Ishikawa (cell line): ENCODE results near the gene SLC24A3.

Experiments
- CEBPB ChIP-seq: IDR thresholded peaks from 2 replicates; pipeline ENCODE4 v1.6.1; 2012
- CREB1 ChIP-seq: IDR thresholded peaks from 2 replicates; pipeline ENCODE4 v1.6.1; 2012; ENCODE audit warnings: low read depth
- EGR1 ChIP-seq: IDR thresholded peaks from 2 replicates; pipeline ENCODE4 v1.6.1; 2012
- EP300 ChIP-seq: IDR thresholded peaks from 2 replicates; pipeline ENCODE4 v1.6.1; 2012; ENCODE audit warnings: borderline replicate concordance
- FOXM1 ChIP-seq: IDR thresholded peaks from 2 replicates; pipeline ENCODE4 v1.6.1; 2012; ENCODE audit warnings: low read depth, borderline replicate concordance
- NFIC ChIP-seq: IDR thresholded peaks from 2 replicates; pipeline ENCODE4 v1.6.1; 2012
- RAD21 ChIP-seq: IDR thresholded peaks from 2 replicates; pipeline ENCODE4 v1.6.1; 2012; ENCODE audit warnings: low read depth
- TAF1 ChIP-seq: IDR thresholded peaks from 2 replicates; pipeline ENCODE4 v1.6.1; 2012; ENCODE audit warnings: low read depth, mild to moderate bottlenecking
- TCF12 ChIP-seq: IDR thresholded peaks from 2 replicates; pipeline ENCODE4 v1.6.1; 2012; ENCODE audit warnings: low read depth
- TEAD4 ChIP-seq: IDR thresholded peaks from 2 replicates; pipeline ENCODE4 v1.6.1; 2012
- YY1 ChIP-seq: IDR thresholded peaks from 2 replicates; pipeline ENCODE4 v1.6.1; 2012; ENCODE audit warnings: low read depth
- ZBTB7A ChIP-seq: IDR thresholded peaks from 2 replicates; pipeline ENCODE4 v1.6.1; 2012; ENCODE audit warnings: low read depth
- TF ChIP-seq, protein P1 (sequence below): IDR thresholded peaks from 2 replicates; pipeline ENCODE4 v1.6.1; 2012; ENCODE audit warnings: low read depth, mild to moderate bottlenecking
- TF ChIP-seq, protein P2 (sequence below): IDR thresholded peaks from 2 replicates; pipeline ENCODE4 v1.6.1; 2012
- TF ChIP-seq, protein P3 (sequence below): IDR thresholded peaks from 2 replicates; pipeline ENCODE4 v1.6.1; 2012

Gene SLC24A3

DNA sequence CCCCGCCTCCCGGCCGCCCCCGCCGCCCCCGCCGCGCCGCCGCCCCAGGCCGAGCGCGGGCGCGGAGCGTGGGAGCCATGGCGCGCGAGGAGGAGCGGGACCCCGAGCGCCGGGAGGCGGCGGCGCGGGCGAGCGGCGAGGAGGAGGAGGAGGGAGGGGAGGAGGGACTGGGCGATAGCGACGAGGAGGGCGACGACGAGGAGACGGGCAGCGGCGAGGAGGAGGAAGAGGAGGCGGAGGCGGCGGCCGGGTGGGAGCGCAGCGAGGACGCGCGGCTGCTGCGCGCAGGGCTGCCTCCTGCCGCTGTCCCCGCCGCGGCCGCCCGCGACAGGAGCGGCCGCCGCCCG lies at the start of gene SLC24A3:
Gene SLC24A3 (plus strand): TSS at position 174 of the 347 bp plus-strand sequence.
- no peak for TF ChIP-seq TCF12
- TF ChIP-seq EGR1, result no peak
- TF ChIP-seq CEBPB, result no peak
- TF ChIP-seq, protein P1, sequence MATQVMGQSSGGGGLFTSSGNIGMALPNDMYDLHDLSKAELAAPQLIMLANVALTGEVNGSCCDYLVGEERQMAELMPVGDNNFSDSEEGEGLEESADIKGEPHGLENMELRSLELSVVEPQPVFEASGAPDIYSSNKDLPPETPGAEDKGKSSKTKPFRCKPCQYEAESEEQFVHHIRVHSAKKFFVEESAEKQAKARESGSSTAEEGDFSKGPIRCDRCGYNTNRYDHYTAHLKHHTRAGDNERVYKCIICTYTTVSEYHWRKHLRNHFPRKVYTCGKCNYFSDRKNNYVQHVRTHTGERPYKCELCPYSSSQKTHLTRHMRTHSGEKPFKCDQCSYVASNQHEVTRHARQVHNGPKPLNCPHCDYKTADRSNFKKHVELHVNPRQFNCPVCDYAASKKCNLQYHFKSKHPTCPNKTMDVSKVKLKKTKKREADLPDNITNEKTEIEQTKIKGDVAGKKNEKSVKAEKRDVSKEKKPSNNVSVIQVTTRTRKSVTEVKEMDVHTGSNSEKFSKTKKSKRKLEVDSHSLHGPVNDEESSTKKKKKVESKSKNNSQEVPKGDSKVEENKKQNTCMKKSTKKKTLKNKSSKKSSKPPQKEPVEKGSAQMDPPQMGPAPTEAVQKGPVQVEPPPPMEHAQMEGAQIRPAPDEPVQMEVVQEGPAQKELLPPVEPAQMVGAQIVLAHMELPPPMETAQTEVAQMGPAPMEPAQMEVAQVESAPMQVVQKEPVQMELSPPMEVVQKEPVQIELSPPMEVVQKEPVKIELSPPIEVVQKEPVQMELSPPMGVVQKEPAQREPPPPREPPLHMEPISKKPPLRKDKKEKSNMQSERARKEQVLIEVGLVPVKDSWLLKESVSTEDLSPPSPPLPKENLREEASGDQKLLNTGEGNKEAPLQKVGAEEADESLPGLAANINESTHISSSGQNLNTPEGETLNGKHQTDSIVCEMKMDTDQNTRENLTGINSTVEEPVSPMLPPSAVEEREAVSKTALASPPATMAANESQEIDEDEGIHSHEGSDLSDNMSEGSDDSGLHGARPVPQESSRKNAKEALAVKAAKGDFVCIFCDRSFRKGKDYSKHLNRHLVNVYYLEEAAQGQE, result no peak
- no peak for TF ChIP-seq EP300
- TF ChIP-seq, protein P2, sequence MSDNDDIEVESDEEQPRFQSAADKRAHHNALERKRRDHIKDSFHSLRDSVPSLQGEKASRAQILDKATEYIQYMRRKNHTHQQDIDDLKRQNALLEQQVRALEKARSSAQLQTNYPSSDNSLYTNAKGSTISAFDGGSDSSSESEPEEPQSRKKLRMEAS, result no peak
- TF ChIP-seq YY1, result no peak
- TF ChIP-seq FOXM1, result no peak
- TF ChIP-seq CREB1, result no peak
- no peak for TF ChIP-seq ZBTB7A
- no peak for TF ChIP-seq RAD21
- no peak for TF ChIP-seq TAF1
- TF ChIP-seq TEAD4, result no peak
- no peak for TF ChIP-seq NFIC
- TF ChIP-seq, protein P3, sequence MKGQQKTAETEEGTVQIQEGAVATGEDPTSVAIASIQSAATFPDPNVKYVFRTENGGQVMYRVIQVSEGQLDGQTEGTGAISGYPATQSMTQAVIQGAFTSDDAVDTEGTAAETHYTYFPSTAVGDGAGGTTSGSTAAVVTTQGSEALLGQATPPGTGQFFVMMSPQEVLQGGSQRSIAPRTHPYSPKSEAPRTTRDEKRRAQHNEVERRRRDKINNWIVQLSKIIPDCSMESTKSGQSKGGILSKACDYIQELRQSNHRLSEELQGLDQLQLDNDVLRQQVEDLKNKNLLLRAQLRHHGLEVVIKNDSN, result no peak

DNA sequence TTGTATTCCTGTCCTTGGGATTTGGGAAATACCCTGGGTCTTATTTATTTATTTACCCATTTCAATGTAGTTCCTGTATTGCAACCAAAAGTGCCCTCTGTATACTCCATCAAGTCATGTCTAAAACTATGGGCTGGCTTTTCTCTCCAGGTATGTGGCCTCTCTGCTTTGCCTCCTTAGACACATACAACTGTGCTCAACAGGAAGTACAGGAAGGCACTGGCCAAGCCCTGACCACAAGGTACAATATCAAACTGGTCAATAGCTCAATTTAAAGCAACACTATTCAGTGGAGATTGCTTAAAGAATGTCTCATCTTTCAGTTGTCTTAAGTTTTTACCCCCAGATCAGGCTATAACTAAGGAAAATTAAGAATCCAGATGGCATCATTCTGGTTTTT lies 42.3 kb upstream of the SLC24A3 start:
- TF ChIP-seq, protein P3, result no peak
- TF ChIP-seq CEBPB (no peak), TAF1 (no peak), RAD21 (no peak), TEAD4 (no peak), EP300 (no peak), FOXM1 (no peak), CREB1 (no peak), TCF12 (no peak), ZBTB7A (no peak), NFIC (no peak), EGR1 (no peak), YY1 (no peak)
- TF ChIP-seq, protein P2, result no peak
- TF ChIP-seq, protein P1, result no peak

DNA sequence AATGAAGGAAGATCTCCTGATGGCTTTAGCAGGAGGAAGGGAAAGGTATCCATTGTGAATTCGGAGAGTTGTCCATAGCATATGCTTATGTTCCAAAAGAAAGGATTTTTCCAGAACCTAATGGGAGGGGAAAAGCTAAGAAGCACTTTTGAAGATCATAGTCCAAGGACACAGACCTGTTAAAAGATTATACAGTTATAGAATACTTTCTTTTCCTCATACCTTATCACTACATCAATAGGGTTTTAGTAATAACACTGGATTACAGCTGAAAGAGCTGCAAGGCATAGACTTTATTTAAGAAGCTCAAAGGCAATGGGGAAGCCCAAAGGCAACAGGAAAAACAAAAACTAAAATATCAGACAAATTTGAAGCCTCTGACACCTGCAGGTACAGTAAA lies 39.8 kb upstream of the SLC24A3 start:
- TF ChIP-seq NFIC, result no peak

DNA sequence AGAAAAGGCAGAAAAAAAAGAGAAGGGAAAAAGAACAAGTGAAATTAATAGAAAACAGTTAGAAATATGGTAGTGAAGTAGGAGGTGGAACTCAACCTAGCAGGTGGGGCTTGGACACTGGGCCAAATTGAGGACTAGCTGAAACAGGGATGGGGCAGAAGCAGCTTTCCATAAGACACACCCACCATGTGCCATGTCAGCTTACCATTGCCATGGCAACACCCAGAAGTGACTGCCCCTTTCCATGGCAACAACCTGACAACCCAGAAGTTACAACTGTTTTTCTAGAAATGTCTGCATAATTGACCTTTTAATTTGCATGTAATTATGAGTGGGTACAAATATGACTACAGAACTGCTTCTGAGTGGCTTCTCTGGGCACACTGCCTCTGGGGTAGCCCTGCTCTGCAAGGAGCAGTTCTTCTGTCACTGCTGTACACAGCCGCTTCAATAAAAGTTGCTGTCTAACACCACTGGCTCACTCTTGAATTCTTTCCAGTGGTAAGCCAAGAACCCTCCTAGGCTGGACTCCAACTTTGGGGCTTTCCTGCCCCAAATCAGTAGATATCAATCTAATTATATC lies 35.9 kb upstream of the SLC24A3 start:
- no peak for TF ChIP-seq EGR1
- no peak for TF ChIP-seq FOXM1
- TF ChIP-seq, protein P2, result no peak
- no peak for TF ChIP-seq NFIC
- TF ChIP-seq TCF12, result no peak
- TF ChIP-seq YY1, result no peak
- TF ChIP-seq, protein P1, result no peak
- TF ChIP-seq TEAD4, result no peak

GRCh38 chr20:19181552-19181951 lies 30.9 kb upstream of the SLC24A3 start:
- no peak for TF ChIP-seq TCF12
- TF ChIP-seq RAD21, result no peak
- TF ChIP-seq, protein P1, result no peak
- TF ChIP-seq NFIC, result no peak
- no peak for TF ChIP-seq EP300
- TF ChIP-seq YY1, result no peak
- TF ChIP-seq CREB1, result no peak
- no peak for TF ChIP-seq TEAD4
- TF ChIP-seq CEBPB, result no peak
- TF ChIP-seq, protein P2, result no peak
- TF ChIP-seq EGR1, result no peak
- TF ChIP-seq TAF1, result no peak
- TF ChIP-seq FOXM1, result no peak
- TF ChIP-seq ZBTB7A, result no peak
- TF ChIP-seq, protein P3, result no peak
